ENCODE measurements around the gene CLEC2L.

- TF ChIP-seq CTCF (IDR thresholded peaks at IDR 0.05; ENCODE audit: borderline replicate concordance, extremely low read depth, low read length, poor library complexity, severe bottlenecking) (no peak), EZH2 (IDR thresholded peaks at IDR 0.05; ENCODE audit: borderline replicate concordance, low read depth, low read length, severe bottlenecking) (no peak)
Observed at GRCh38 chr7:139592801-139593461, 69.4 kb downstream of the CLEC2L start.

Data from DND-41 (cell line).